Gastroesophageal sphincter (tissue), 3 donors: ENCODE measurements around the gene PAX7.

ENCODE experiments used
- EP300 ChIP-seq: sonication (generic); formaldehyde crosslinking; IDR thresholded peaks from one replicate; pipeline ENCODE4 v1.6.1; 2017; ENCODE audit warnings: antibody characterized with exemption, mild to moderate bottlenecking
- TF ChIP-seq, protein P1 (sequence below), 4 experiments: fragments of 200-600 bp in 2 of 4; fragments of 450-650 bp in 2 of 4; sonication (generic) in 1 of 4; IDR thresholded peaks; one replicate each; pipeline ENCODE4 v1.5.1; 2017 to 2019; ENCODE audit warnings: antibody characterized with exemption in 4 of 4, mild to moderate bottlenecking in 2 of 4, moderate library complexity in 2 of 4

DNA sequence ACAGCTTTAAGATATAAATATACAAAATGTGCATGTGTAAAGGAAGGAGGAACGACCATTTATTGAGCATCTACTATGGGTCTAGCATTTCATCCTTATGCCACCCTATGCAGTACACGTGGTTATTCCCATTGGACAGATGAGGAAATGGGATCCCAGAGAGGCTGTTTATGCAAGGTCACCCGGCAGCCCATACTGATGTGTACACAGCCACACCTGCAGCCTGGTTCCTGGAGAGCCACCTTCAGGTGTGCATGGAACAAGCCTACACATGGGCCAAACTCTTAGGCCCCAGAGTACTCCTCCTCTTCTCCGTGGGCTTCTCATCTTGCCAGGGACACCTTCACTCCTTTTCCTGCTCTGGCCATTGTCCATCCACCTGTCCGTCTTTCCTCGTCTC lies 108.8 kb downstream of the PAX7 start:
- TF ChIP-seq, protein P1, sequence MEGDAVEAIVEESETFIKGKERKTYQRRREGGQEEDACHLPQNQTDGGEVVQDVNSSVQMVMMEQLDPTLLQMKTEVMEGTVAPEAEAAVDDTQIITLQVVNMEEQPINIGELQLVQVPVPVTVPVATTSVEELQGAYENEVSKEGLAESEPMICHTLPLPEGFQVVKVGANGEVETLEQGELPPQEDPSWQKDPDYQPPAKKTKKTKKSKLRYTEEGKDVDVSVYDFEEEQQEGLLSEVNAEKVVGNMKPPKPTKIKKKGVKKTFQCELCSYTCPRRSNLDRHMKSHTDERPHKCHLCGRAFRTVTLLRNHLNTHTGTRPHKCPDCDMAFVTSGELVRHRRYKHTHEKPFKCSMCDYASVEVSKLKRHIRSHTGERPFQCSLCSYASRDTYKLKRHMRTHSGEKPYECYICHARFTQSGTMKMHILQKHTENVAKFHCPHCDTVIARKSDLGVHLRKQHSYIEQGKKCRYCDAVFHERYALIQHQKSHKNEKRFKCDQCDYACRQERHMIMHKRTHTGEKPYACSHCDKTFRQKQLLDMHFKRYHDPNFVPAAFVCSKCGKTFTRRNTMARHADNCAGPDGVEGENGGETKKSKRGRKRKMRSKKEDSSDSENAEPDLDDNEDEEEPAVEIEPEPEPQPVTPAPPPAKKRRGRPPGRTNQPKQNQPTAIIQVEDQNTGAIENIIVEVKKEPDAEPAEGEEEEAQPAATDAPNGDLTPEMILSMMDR (IDR thresholded peaks at IDR 0.05) = no peak
- TF ChIP-seq EP300 = no peak
